Fibroblast of the conjunctiva (primary cell): ENCODE data around the gene ABI2.

Experiments
- DNase-seq: peaks from one replicate; pipeline ENCODE4 v3.0.0-alpha.2; 2010; ENCODE audit warnings: low read depth

ABI2 gene

GRCh38 chr2:203484266-203485112, 156.3 kb downstream of the ABI2 start:
- peak; percentile 29 for DNase-seq

GRCh38 chr2:203489531-203489930, 161.3 kb downstream of the ABI2 start:
- no peak for DNase-seq

DNA sequence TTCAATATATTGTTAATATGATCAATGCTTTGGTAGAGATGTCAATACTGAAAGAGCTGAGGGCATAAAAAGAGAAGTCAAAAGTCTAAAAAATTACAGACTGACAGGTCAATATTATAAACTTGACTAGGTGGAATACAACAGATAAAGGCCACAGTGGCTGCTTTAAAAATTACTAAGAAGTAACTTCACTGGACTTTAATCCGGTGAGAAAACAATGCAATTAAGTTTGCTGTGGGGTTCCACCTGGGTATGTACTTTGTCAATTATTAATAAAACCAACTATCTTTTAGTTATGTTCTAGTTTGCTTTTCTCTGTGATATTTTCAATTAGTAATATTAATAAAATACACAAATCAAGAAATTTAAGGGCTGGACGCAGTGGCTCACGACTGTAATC, 162.2 kb downstream of the ABI2 start:
- DNase-seq: no peak

DNA sequence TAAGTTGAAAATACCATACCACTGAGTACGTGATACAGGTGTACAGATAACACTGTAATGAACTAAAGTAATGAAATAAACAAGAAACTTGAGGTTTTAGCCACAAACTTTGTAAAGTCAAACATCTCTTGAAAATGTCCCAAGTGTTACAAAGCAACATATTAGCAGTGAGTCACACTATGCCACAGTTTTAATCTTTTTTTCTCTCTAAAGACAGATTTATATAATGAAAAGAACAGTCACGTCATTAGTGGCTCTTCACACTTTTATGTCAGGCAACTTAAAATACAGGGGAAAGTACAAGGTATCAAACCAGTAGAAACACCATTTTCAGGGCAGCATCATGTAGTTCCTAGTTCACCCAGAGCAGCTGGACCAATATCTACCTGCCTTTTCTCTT, 164.8 kb downstream of the ABI2 start:
- DNase-seq: no peak
